MM.1S (cell line): Measurements from ENCODE around the gene CYP8B1.

Source experiments
- EZH2 ChIP-seq: fragments of 300-600 bp; sonication (generic); optimal IDR thresholded peaks from 2 replicates; pipeline ENCODE3; 2017; ENCODE audit warnings: low read depth, mild to moderate bottlenecking, antibody characterized with exemption, low read length, mixed read lengths
- TF ChIP-seq, protein P1 (sequence below): fragments of 300-600 bp; sonication (generic); IDR thresholded peaks from 2 replicates; pipeline ENCODE4 v1.5.1; 2016; ENCODE audit warnings: antibody characterized with exemption, low read length, mixed read lengths

DNA sequence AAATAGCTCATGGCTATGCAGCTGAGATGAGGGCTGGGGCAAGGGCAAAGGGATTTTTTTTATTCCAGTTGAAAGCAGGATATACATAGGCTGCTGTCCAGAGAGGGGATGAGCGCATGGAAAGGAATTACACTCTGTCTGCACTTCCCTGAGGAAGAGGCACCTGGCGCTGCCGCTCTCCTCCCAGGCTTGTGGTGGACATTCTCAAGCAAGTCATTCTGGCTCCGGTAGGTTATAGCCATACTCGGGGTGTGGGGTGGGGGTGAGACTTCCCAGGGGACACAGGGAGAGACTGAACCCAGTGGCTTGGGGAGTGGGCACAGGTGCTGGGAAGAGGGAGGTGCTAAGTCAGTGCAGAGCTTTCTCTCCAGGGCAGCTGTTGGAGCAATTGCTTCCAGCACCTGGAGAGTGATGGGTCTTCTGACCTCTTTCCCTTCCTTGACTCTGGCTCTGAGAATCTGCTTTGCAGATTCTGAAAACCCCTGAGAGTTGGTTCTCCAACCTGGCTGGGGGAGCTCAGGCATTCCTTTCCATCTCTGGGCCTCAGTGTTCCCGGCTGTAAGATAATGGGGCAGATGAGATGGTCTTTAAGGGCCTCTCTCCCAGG is 24.3 kb downstream of the CYP8B1 start:
- TF ChIP-seq, protein P1, sequence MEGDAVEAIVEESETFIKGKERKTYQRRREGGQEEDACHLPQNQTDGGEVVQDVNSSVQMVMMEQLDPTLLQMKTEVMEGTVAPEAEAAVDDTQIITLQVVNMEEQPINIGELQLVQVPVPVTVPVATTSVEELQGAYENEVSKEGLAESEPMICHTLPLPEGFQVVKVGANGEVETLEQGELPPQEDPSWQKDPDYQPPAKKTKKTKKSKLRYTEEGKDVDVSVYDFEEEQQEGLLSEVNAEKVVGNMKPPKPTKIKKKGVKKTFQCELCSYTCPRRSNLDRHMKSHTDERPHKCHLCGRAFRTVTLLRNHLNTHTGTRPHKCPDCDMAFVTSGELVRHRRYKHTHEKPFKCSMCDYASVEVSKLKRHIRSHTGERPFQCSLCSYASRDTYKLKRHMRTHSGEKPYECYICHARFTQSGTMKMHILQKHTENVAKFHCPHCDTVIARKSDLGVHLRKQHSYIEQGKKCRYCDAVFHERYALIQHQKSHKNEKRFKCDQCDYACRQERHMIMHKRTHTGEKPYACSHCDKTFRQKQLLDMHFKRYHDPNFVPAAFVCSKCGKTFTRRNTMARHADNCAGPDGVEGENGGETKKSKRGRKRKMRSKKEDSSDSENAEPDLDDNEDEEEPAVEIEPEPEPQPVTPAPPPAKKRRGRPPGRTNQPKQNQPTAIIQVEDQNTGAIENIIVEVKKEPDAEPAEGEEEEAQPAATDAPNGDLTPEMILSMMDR: no peak
- TF ChIP-seq EZH2: no peak
